GM21825 (cell line): ENCODE results near the gene CDK12.

ENCODE experiments used
- ATAC-seq: cut with Tn5 transposase; IDR thresholded peaks from one replicate; pipeline ENCODE4 v1.9.1; 2021; ENCODE audit warnings: mild to moderate bottlenecking, moderate library complexity; ENCODE audit not compliant: unreplicated experiment

The CDK12 gene

DNA sequence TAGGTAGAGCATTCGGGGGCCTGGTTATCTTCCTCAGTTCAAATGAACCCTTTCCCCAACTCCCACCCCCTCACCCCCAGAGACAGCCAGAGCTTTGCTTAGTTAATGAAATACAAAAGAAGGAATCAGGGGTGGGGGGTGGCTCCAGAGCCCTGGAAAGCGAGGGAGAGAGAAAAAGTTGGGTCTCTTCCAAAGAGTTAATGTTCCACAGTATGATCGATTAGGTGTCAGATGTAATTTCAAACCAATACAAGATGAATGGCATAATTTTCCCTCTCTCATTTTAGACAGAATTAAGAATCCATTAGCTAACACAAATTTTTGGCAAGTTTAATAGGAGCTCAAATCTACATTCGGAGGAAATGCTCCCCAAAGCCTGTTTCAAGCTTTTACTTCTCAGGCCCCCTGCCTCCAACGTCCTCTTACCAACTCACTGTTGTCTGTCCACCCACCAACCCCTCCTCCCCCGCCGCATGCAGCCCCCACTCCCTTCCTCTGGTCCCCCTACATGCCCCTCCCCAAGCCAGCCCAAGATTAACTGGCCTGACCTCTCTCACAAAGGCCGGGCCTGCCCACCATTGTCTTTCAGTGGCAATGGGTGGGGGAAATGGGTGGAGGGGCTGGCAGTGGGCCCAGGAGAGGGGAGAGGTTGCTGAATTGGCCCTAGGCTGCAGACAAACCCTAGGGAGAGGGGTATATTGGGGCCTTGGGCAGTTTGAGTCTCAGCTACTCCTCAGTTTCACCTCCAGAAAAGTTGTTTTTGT, 118.2 kb downstream of the CDK12 start:
- ATAC-seq = no peak

DNA sequence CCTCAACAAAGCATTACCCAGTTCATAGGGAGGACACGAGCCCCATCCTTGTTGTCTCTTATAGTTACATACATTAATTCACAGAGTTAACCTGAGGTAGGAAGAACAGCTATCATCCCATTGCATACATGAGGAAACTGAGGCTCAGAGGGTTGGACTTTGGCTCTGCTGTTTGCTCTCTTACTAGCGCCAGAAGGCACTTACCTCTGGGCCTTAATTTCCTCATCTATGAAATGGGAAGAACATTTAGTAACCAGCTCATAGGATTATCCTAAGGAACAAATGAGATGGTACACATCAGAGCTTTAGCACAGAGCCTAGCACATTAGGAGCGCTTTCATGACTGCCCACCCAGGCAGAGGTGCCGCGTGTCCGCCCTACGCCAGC, 118.8 kb downstream of the CDK12 start:
- no peak for ATAC-seq

DNA sequence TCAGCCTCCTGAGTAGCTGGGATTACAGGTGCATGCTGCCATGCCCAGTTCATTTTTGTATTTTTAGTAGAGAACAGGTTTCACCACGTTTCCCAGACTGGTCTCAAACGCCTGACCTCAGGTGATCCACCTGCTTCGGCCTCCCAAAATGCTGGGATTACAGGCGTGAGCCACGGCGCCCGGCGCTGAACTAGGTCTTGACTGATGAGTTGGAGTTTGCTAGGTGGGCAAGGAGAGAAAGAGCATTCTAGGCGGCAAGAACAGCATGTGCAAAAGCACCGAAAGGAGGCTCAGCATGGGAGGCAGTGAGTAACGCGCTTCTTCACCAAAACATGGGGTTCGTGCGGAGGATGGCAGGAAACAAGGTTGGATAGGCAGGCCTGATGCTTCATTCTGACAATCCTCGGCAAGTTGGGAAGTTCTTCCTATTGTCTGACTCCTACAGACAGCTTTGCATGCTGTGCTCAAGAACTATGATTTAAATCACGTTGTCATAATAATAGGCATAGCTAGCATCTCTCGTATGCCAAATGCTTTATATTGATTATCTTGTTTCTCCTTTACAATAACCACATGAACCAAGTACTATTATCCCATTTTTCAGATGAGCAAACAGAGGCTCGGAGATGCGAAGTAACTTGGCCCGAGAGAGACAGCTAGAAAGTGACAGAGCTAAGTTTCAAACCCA, 119.9 kb downstream of the CDK12 start:
- no peak for ATAC-seq

DNA sequence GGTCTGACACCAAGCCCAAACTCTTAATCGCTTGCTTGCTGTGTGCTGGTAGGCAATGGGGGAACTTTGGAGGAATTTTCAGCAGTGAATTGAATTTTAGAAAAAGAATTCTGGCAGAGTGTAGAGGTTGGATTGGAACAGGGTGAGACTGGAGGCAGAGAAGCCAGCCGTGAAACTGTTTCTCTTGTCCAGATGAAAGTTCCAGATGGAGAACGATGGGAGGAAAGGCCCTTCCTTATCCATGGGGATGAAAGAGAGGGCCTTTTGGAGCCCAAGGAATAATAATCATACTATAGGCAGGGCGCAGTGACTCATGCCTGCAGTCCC, 120.4 kb downstream of the CDK12 start:
- no peak for ATAC-seq

DNA sequence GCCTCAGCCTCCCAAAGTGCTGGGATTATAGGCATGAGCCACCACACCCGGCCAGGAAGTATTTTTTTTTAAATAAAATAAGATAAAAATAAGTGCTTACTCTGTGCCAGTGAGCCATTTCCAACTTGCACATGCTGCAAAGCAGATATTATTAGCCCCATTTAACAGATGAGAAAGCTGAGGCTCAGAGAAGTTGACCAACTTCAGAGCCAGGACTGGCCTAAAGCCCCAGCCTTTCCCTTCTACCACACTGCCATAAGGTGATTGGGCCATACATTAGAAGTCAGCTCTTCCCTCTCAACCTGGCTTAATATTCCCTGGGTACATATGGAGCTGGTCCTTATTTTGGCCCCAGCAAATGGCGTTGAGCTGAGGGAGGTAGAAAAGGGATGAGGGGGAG, 121.4 kb downstream of the CDK12 start:
- ATAC-seq = no peak
